ENCODE data around the gene FXYD2. TPM values are rescaled to one million over a fixed set of nuclear protein-coding genes. Genes with fewer than 3 reads are reported as not detected.
A peak's percentile ranks its signal among the peaks of the same experiment; 100 is the strongest.

The FXYD2 gene
- total RNA-seq, 3 donors from 2014 or later (not counting 1 experiment from before 2014, with no cell fraction given) = 0.75 to 0.78 TPM; not detected in 1

GRCh38 chr11:117829369-117829725 lies 4.8 kb upstream of the FXYD2 start:
- Histone ChIP-seq H3K4me3 (ENCODE audit: low read length) (no peak overlapping the region), H3K27ac (ENCODE audit: low read length) (peak overlapping the region; percentile 71), H3K9me3 (ENCODE audit: control insufficient read depth, insufficient read depth, low read length) (no peaks in the 10 kb centered on the region), H3K36me3 (ENCODE audit: control insufficient read depth, insufficient read depth, low read length) (no peaks in the 10 kb centered on the region), H3K4me1 (ENCODE audit: control insufficient read depth, insufficient read depth, low read length) (peaks cover 54% of the 10 kb centered on the region), H3K27me3 (ENCODE audit: control insufficient read depth, insufficient read depth, low read length) (no peaks in the 10 kb centered on the region)
- no peak for TF ChIP-seq CTCF (IDR thresholded peaks at IDR 0.05)
- 79% methylated on average over 6 of the region's 7 CpGs for WGBS (ENCODE audit: insufficient coverage)
- Mint-ChIP-seq H3K9me3 (no peaks in the 10 kb centered on the region), H3K4me1 (peaks cover 10 to 38% of the 10 kb centered on the region in 2 donors), H3K36me3 (no peaks in the 10 kb centered on the region), H3K27ac (peak overlapping the region in 1 of 2 donors; percentile 61), H3K27me3 (ENCODE audit: low read depth in 2 of 2) (peaks cover 9 to 12% of the 10 kb centered on the region in 2 donors), H3K4me3 (no peak overlapping the region)
- no peak for ATAC-seq
- no peak for DNase-seq
- intact Hi-C loops (cut with micrococcal nuclease) = no loop called here

GRCh38 chr11:117828611-117829368 lies 4.2 kb upstream of the FXYD2 start:
- ATAC-seq (peak; percentile 79 to 90 (median 85)), DNase-seq (peak; percentile 71 to 83)
- H3K4me3 Mint-ChIP-seq = no peak overlapping the region
- H3K27ac Mint-ChIP-seq = peak overlapping the region in 1 of 2 donors; percentile 61
- intact Hi-C loops (cut with micrococcal nuclease) = no loop called here
- no peaks in the 10 kb centered on the region for H3K36me3 Mint-ChIP-seq
- H3K4me1 Mint-ChIP-seq = peaks cover 10 to 44% of the 10 kb centered on the region in 2 donors
- peaks cover 9 to 12% of the 10 kb centered on the region in 2 donors for H3K27me3 Mint-ChIP-seq (ENCODE audit: low read depth in 2 of 2)
- Histone ChIP-seq H3K4me1 (ENCODE audit: control insufficient read depth, insufficient read depth, low read length) (peaks cover 60% of the 10 kb centered on the region), H3K36me3 (ENCODE audit: control insufficient read depth, insufficient read depth, low read length) (no peaks in the 10 kb centered on the region), H3K9me3 (ENCODE audit: control insufficient read depth, insufficient read depth, low read length) (no peaks in the 10 kb centered on the region), H3K4me3 (ENCODE audit: low read length) (no peak overlapping the region), H3K27me3 (ENCODE audit: control insufficient read depth, insufficient read depth, low read length) (no peaks in the 10 kb centered on the region), H3K27ac (ENCODE audit: low read length) (peak overlapping the region; percentile 71)
- no peaks in the 10 kb centered on the region for H3K9me3 Mint-ChIP-seq
- WGBS (ENCODE audit: insufficient coverage) = 38% methylated on average over 16 of the region's 16 CpGs
- no peak for TF ChIP-seq CTCF (IDR thresholded peaks at IDR 0.05)

GRCh38 chr11:117827521-117828511 lies 3.3 kb upstream of the FXYD2 start:
- peak overlapping the region; percentile 71 for H3K27ac ChIP-seq (ENCODE audit: low read length)
- Mint-ChIP-seq H3K27ac (peak overlapping the region in 1 of 2 donors; percentile 61), H3K27me3 (ENCODE audit: low read depth in 2 of 2) (peaks cover 12% of the 10 kb centered on the region in 2 donors), H3K4me3 (no peak overlapping the region), H3K36me3 (no peaks in the 10 kb centered on the region), H3K4me1 (peaks cover 10 to 45% of the 10 kb centered on the region in 2 donors), H3K9me3 (no peaks in the 10 kb centered on the region)
- no peak overlapping the region for H3K4me3 ChIP-seq (ENCODE audit: low read length)
- 65% methylated on average over 15 of the region's 15 CpGs for WGBS (ENCODE audit: insufficient coverage)
- intact Hi-C loops (cut with micrococcal nuclease) = no loop called here
- H3K36me3 ChIP-seq (ENCODE audit: control insufficient read depth, insufficient read depth, low read length) = no peaks in the 10 kb centered on the region
- no peaks in the 10 kb centered on the region for H3K9me3 ChIP-seq (ENCODE audit: control insufficient read depth, insufficient read depth, low read length)
- peak in 2 of 3 donors; percentile 6 to 34 for ATAC-seq
- TF ChIP-seq CTCF (IDR thresholded peaks at IDR 0.05) = no peak
- H3K27me3 ChIP-seq (ENCODE audit: control insufficient read depth, insufficient read depth, low read length) = no peaks in the 10 kb centered on the region
- peaks cover 69% of the 10 kb centered on the region for H3K4me1 ChIP-seq (ENCODE audit: control insufficient read depth, insufficient read depth, low read length)
- DNase-seq = peak; percentile 13 to 71

Data from natural killer cell (primary cell).